ENCODE measurements around the gene PCBD2. TPM values are rescaled to one million over a fixed set of nuclear protein-coding genes. Genes with fewer than 3 reads are reported as not detected.
"Not testable (repeated sequence)": the region's sequence is repeated elsewhere in the genome, so short reads cannot be mapped to it uniquely, and the experiment has no call there.

The PCBD2 gene
- total RNA-seq, 2 experiments from 2014 or later, result 5.2 to 5.8 TPM

- ATAC-seq (ENCODE audit: poor library complexity), result no peak
- H3K4me3 ChIP-seq (ENCODE audit: low read length), result no peak overlapping the region
- intact Hi-C loops (cut with DNase I, micrococcal nuclease), result no loop called here
- peaks cover 29% of the 10 kb centered on the region for H3K4me1 ChIP-seq (ENCODE audit: insufficient read depth, low read length)
- peaks cover 29% of the 10 kb centered on the region for H3K36me3 Mint-ChIP-seq (ENCODE audit: low read depth)
- DNase-seq, result no peak
- TF ChIP-seq CTCF (IDR thresholded peaks at IDR 0.05), result no peak
- H3K27me3 Mint-ChIP-seq, result no peaks in the 10 kb centered on the region
- H3K27me3 ChIP-seq (ENCODE audit: control insufficient read depth in 1 of 2, insufficient read depth in 2 of 2, low read length in 2 of 2), result no peaks in the 10 kb centered on the region
- H3K27ac Mint-ChIP-seq, result no peak overlapping the region
- H3K9me3 Mint-ChIP-seq, result no peaks in the 10 kb centered on the region
- H3K27ac ChIP-seq (ENCODE audit: low read depth in 1 of 2, low read length in 2 of 2), result no peak overlapping the region
- POLR2A ChIA-PET, result interaction anchor here (1.8 kb wide), 1 partner anchor 25 kb away, joined by 5 read pairs; the partner anchor contains the start of gene PCBD2
- CTCF ChIA-PET, result no interaction called here
- H3K4me3 Mint-ChIP-seq, result no peak overlapping the region
- H3K9me3 ChIP-seq (ENCODE audit: control insufficient read depth in 1 of 2, insufficient read depth in 1 of 2, low read length in 2 of 2), result no peaks in the 10 kb centered on the region
- peaks cover 6% of the 10 kb centered on the region for H3K36me3 ChIP-seq (ENCODE audit: insufficient read depth, low read length)
- peaks cover 50% of the 10 kb centered on the region for H3K4me1 Mint-ChIP-seq (ENCODE audit: low read depth)
Observed at GRCh38 chr5:134879456-134879855, 25.5 kb upstream of the PCBD2 start.

- H3K27me3 ChIP-seq (ENCODE audit: control insufficient read depth in 1 of 2, insufficient read depth in 2 of 2, low read length in 2 of 2); POLR2A ChIA-PET; H3K27ac ChIP-seq (ENCODE audit: low read depth in 1 of 2, low read length in 2 of 2); H3K4me3 ChIP-seq (ENCODE audit: low read length); DNase-seq; intact Hi-C loops (cut with DNase I, micrococcal nuclease); H3K36me3 ChIP-seq (ENCODE audit: insufficient read depth, low read length); H3K9me3 Mint-ChIP-seq; CTCF ChIA-PET; ATAC-seq (ENCODE audit: poor library complexity); H3K27ac Mint-ChIP-seq; H3K9me3 ChIP-seq (ENCODE audit: control insufficient read depth in 1 of 2, insufficient read depth in 1 of 2, low read length in 2 of 2); H3K27me3 Mint-ChIP-seq; H3K4me3 Mint-ChIP-seq: not testable (repeated sequence)
- H3K4me1 ChIP-seq (ENCODE audit: insufficient read depth, low read length), result peaks cover 16% of the 10 kb centered on the region
- Mint-ChIP-seq H3K36me3 (ENCODE audit: low read depth) (peaks cover 34% of the 10 kb centered on the region), H3K4me1 (ENCODE audit: low read depth) (peaks cover 40% of the 10 kb centered on the region)
Observed at GRCh38 chr5:134880937-134881336, 24.0 kb upstream of the PCBD2 start.

GRCh38 chr5:134881711-134882110 is 23.2 kb upstream of the PCBD2 start:
- H3K27ac ChIP-seq (ENCODE audit: low read depth in 1 of 2, low read length in 2 of 2); intact Hi-C loops (cut with DNase I, micrococcal nuclease); H3K4me3 ChIP-seq (ENCODE audit: low read length); H3K36me3 ChIP-seq (ENCODE audit: insufficient read depth, low read length); ATAC-seq (ENCODE audit: poor library complexity); H3K27me3 Mint-ChIP-seq; DNase-seq; H3K9me3 ChIP-seq (ENCODE audit: control insufficient read depth in 1 of 2, insufficient read depth in 1 of 2, low read length in 2 of 2); H3K4me1 ChIP-seq (ENCODE audit: insufficient read depth, low read length); H3K9me3 Mint-ChIP-seq; POLR2A ChIA-PET; H3K4me3 Mint-ChIP-seq; CTCF ChIA-PET; H3K27ac Mint-ChIP-seq; H3K27me3 ChIP-seq (ENCODE audit: control insufficient read depth in 1 of 2, insufficient read depth in 2 of 2, low read length in 2 of 2): not testable (repeated sequence)
- Mint-ChIP-seq H3K36me3 (ENCODE audit: low read depth) (peaks cover 33% of the 10 kb centered on the region), H3K4me1 (ENCODE audit: low read depth) (peaks cover 32% of the 10 kb centered on the region)

- DNase-seq (no peak), ATAC-seq (ENCODE audit: poor library complexity) (no peak)
- Mint-ChIP-seq H3K27ac (no peak overlapping the region), H3K36me3 (ENCODE audit: low read depth) (peaks cover 62% of the 10 kb centered on the region), H3K27me3 (no peaks in the 10 kb centered on the region), H3K4me1 (ENCODE audit: low read depth) (no peaks in the 10 kb centered on the region), H3K9me3 (no peaks in the 10 kb centered on the region), H3K4me3 (no peak overlapping the region)
- Histone ChIP-seq H3K36me3 (ENCODE audit: insufficient read depth, low read length) (peaks cover 28% of the 10 kb centered on the region), H3K4me3 (ENCODE audit: low read length) (no peak overlapping the region), H3K27ac (ENCODE audit: low read depth in 1 of 2, low read length in 2 of 2) (no peak overlapping the region), H3K9me3 (ENCODE audit: control insufficient read depth in 1 of 2, insufficient read depth in 1 of 2, low read length in 2 of 2) (no peaks in the 10 kb centered on the region), H3K27me3 (ENCODE audit: control insufficient read depth in 1 of 2, insufficient read depth in 2 of 2, low read length in 2 of 2) (no peaks in the 10 kb centered on the region), H3K4me1 (ENCODE audit: insufficient read depth, low read length) (no peaks in the 10 kb centered on the region)
- TF ChIP-seq CTCF (IDR thresholded peaks at IDR 0.05), result no peak
- CTCF ChIA-PET, result interaction anchor here (0.9 kb wide), 1 partner anchor 17 kb away, joined by 5 read pairs; the partner anchor contains the start of gene PCBD2
- POLR2A ChIA-PET, result no interaction called here
- intact Hi-C loops (cut with DNase I, micrococcal nuclease), result no loop called here
Observed at GRCh38 chr5:134887593-134888159, 17.3 kb upstream of the PCBD2 start.
